MM.1S (cell line): ENCODE measurements around the gene SLC25A34.

Experiments used
- EZH2 ChIP-seq: fragments of 300-600 bp; sonication (generic); optimal IDR thresholded peaks from 2 replicates; pipeline ENCODE3; 2017; ENCODE audit warnings: low read depth, mild to moderate bottlenecking, antibody characterized with exemption, low read length, mixed read lengths
- TF ChIP-seq, protein P1 (sequence below): fragments of 300-600 bp; sonication (generic); IDR thresholded peaks from 2 replicates; pipeline ENCODE4 v1.5.1; 2016; ENCODE audit warnings: antibody characterized with exemption, low read length, mixed read lengths

DNA sequence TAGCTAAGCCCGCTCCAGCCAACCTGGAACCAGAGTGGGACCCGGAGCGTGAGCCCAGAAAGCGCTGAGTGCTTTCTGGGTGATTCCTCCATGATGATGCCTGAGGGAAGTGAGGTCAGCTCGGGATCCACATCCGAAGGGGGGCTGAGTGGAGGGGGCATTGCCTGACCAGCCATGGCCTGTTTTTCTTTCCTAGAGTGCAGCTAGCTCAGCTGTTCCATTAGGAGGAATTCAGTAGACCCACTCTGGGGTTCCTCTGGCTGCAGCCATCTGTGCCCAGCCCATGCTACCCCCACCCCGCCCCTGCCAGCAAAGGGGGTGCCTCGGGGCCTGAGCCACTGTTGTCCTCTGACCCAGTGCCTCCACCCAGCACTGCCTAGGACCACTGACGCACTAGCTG lies 9.6 kb upstream of the SLC25A34 start:
- TF ChIP-seq EZH2, result no peak
- TF ChIP-seq, protein P1, sequence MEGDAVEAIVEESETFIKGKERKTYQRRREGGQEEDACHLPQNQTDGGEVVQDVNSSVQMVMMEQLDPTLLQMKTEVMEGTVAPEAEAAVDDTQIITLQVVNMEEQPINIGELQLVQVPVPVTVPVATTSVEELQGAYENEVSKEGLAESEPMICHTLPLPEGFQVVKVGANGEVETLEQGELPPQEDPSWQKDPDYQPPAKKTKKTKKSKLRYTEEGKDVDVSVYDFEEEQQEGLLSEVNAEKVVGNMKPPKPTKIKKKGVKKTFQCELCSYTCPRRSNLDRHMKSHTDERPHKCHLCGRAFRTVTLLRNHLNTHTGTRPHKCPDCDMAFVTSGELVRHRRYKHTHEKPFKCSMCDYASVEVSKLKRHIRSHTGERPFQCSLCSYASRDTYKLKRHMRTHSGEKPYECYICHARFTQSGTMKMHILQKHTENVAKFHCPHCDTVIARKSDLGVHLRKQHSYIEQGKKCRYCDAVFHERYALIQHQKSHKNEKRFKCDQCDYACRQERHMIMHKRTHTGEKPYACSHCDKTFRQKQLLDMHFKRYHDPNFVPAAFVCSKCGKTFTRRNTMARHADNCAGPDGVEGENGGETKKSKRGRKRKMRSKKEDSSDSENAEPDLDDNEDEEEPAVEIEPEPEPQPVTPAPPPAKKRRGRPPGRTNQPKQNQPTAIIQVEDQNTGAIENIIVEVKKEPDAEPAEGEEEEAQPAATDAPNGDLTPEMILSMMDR, result no peak
